ENCODE results near the gene RAB9A. TPM values are rescaled to one million over a fixed set of nuclear protein-coding genes. Genes with fewer than 3 reads are reported as not detected.
A peak's percentile ranks its signal among the peaks of the same experiment; 100 is the strongest.

The RAB9A gene
- total and polyA plus RNA-seq, 9 of the 15 experiments (the other 6 are each of a cell fraction or from before 2014, with no cell fraction given), result 13.5 to 20.8 (median 17.7) TPM

- no peak for TF ChIP-seq SREBF2 (CRISPR knock-in tag; IDR thresholded peaks at IDR 0.05)
- no peak for TF ChIP-seq YBX1 (IDR thresholded peaks at IDR 0.05)
- TF ChIP-seq XRCC3 (IDR thresholded peaks at IDR 0.05), result no peak
- no peak for TF ChIP-seq PCBP1 (IDR thresholded peaks at IDR 0.05; ENCODE audit: low read depth, low read length, poor library complexity, severe bottlenecking)
- TF ChIP-seq KLF10 (CRISPR knock-in tag; IDR thresholded peaks at IDR 0.05), result no peak
- TF ChIP-seq SMARCC2 (IDR thresholded peaks at IDR 0.05; ENCODE audit: low read depth), result no peak
- peak; percentile 16; the same call in 1 of the 2 replicates for TF ChIP-seq SOX6 (IDR thresholded peaks at IDR 0.05)
- no peak for TF ChIP-seq SMAD4 (CRISPR knock-in tag; conservative IDR thresholded peaks at IDR 0.05)
- TF ChIP-seq ZNF311 (CRISPR knock-in tag; IDR thresholded peaks at IDR 0.05), result no peak
- TF ChIP-seq, protein P1, sequence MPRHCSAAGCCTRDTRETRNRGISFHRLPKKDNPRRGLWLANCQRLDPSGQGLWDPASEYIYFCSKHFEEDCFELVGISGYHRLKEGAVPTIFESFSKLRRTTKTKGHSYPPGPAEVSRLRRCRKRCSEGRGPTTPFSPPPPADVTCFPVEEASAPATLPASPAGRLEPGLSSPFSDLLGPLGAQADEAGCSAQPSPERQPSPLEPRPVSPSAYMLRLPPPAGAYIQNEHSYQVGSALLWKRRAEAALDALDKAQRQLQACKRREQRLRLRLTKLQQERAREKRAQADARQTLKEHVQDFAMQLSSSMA (CRISPR knock-in tag; IDR thresholded peaks at IDR 0.05), result no peak
- TF ChIP-seq TCFL5 (CRISPR knock-in tag; conservative IDR thresholded peaks at IDR 0.05), result no peak
- no peak for TF ChIP-seq HNRNPK (IDR thresholded peaks at IDR 0.05; ENCODE audit: low read depth, low read length, poor library complexity, severe bottlenecking)
- peak; percentile 71 for TF ChIP-seq POLR2B (IDR thresholded peaks at IDR 0.05; ENCODE audit: low read depth, partially characterized antibody)
- TF ChIP-seq ZNF23 (CRISPR knock-in tag; IDR thresholded peaks at IDR 0.05), result no peak
- TF ChIP-seq ZNF143 (CRISPR knock-in tag; IDR thresholded peaks at IDR 0.05), result no peak; the same call in 1 of the 2 replicates
- TF ChIP-seq, protein P2, sequence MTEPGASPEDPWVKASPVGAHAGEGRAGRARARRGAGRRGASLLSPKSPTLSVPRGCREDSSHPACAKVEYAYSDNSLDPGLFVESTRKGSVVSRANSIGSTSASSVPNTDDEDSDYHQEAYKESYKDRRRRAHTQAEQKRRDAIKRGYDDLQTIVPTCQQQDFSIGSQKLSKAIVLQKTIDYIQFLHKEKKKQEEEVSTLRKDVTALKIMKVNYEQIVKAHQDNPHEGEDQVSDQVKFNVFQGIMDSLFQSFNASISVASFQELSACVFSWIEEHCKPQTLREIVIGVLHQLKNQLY (CRISPR knock-in tag; conservative IDR thresholded peaks at IDR 0.05), result no peak
- TF ChIP-seq GMEB1 (CRISPR knock-in tag; IDR thresholded peaks at IDR 0.05), result no peak
- no peak for TF ChIP-seq CBX1 (IDR thresholded peaks at IDR 0.05; ENCODE audit: low read depth)
- TF ChIP-seq, protein P3, sequence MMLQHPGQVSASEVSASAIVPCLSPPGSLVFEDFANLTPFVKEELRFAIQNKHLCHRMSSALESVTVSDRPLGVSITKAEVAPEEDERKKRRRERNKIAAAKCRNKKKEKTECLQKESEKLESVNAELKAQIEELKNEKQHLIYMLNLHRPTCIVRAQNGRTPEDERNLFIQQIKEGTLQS (IDR thresholded peaks at IDR 0.05), result peak; percentile 92
- TF ChIP-seq, protein P3 (CRISPR knock-in tag; conservative IDR thresholded peaks at IDR 0.05), result peak; percentile 75; the same call in 1 of the 2 replicates
- TF ChIP-seq CAMTA2 (CRISPR knock-in tag; conservative IDR thresholded peaks at IDR 0.05), result no peak
- TF ChIP-seq MCM3 (IDR thresholded peaks at IDR 0.05), result no peak
- TF ChIP-seq ZC3H8 (IDR thresholded peaks at IDR 0.05), result no peak
- TF ChIP-seq CBFA2T2 (conservative IDR thresholded peaks at IDR 0.05), result peak; percentile 60
Measured at GRCh38 chrX:13652850-13653693, 35.9 kb upstream of the RAB9A start, which contains the start of gene TCEANC (continued).
